ENCODE results near the gene PPP1R9B. TPM values are rescaled to one million over a fixed set of nuclear protein-coding genes. Genes with fewer than 3 reads are reported as not detected.

Gene PPP1R9B
- total and polyA plus RNA-seq, 2 experiments from 2014 or later, result 5.1 to 26.2 TPM

- no peak overlapping the region for H2AFZ ChIP-seq
- H3K4me3 ChIP-seq, result no peak overlapping the region
- no peaks in the 10 kb centered on the region for H3K36me3 ChIP-seq (replicated peaks; ENCODE audit: insufficient read depth, low read depth)
- no peak for DNase-seq (ENCODE audit: low spot score)
- H3K9me2 ChIP-seq (replicated peaks; ENCODE audit: insufficient read depth), result no peaks in the 10 kb centered on the region
- peak overlapping the region; percentile 63 for H3K27ac ChIP-seq
- no peaks in the 10 kb centered on the region for H3K9me3 ChIP-seq (ENCODE audit: low read depth)
- no peaks in the 10 kb centered on the region for H3K27me3 ChIP-seq
- H4K20me1 ChIP-seq (ENCODE audit: insufficient read depth, poor library complexity, severe bottlenecking), result peaks cover 25% of the 10 kb centered on the region
- no peaks in the 10 kb centered on the region for H3K79me2 ChIP-seq
- H3K4me2 ChIP-seq, result no peak overlapping the region
- 56% methylated on average over 8 of the region's 8 CpGs for WGBS (ENCODE audit: low lambda C conversion rate, missing lambda C conversion rate)
- no peak for TF ChIP-seq EZH2 (IDR thresholded peaks at IDR 0.05; ENCODE audit: borderline replicate concordance)
- TF ChIP-seq, protein P1, sequence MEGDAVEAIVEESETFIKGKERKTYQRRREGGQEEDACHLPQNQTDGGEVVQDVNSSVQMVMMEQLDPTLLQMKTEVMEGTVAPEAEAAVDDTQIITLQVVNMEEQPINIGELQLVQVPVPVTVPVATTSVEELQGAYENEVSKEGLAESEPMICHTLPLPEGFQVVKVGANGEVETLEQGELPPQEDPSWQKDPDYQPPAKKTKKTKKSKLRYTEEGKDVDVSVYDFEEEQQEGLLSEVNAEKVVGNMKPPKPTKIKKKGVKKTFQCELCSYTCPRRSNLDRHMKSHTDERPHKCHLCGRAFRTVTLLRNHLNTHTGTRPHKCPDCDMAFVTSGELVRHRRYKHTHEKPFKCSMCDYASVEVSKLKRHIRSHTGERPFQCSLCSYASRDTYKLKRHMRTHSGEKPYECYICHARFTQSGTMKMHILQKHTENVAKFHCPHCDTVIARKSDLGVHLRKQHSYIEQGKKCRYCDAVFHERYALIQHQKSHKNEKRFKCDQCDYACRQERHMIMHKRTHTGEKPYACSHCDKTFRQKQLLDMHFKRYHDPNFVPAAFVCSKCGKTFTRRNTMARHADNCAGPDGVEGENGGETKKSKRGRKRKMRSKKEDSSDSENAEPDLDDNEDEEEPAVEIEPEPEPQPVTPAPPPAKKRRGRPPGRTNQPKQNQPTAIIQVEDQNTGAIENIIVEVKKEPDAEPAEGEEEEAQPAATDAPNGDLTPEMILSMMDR (IDR thresholded peaks at IDR 0.05; ENCODE audit: poor library complexity), result peak; percentile 12
- H3K4me1 ChIP-seq (ENCODE audit: insufficient read depth), result peaks cover under 1% of the 10 kb centered on the region
These were observed 33.6 kb upstream of the PPP1R9B start for GRCh38 chr17:50184064-50184463.

DNA sequence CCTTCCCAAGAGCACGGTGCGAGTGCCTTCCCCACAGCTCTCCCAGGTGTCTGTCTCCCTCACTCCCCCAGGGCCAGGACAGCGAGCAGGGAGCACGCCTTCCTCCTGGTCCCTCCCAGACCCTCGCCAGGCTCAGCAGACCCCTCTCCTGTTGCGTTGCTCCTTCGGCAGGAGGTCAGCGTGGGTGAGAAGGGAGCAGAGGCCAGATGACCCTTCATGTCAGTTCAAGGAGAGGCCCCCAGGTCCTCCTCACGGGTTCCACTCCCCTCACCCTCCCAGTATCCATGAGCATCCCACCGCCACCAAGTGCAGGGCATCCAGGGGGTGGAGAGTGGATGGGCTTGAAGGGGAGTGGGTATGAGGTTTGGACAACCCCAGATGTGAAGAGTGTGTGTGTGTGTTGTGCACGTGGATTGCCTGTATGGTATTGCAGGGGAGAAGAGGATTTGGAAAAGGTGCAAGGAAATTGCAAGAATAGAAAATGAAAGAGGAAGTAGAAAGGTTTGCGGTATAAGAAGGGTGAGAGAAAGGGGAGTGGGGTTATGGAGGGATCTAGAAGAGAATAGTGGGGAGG, 33.0 kb upstream of the PPP1R9B start:
- no peaks in the 10 kb centered on the region for H3K9me2 ChIP-seq (replicated peaks; ENCODE audit: insufficient read depth)
- H3K4me2 ChIP-seq, result no peak overlapping the region
- no peak overlapping the region for H2AFZ ChIP-seq
- H3K4me1 ChIP-seq (ENCODE audit: insufficient read depth), result peaks cover 6% of the 10 kb centered on the region
- H3K27me3 ChIP-seq, result no peaks in the 10 kb centered on the region
- H3K27ac ChIP-seq, result no peak overlapping the region
- DNase-seq (ENCODE audit: low spot score), result no peak
- 70% methylated on average over 12 of the region's 12 CpGs for WGBS (ENCODE audit: low lambda C conversion rate, missing lambda C conversion rate)
- no peaks in the 10 kb centered on the region for H3K9me3 ChIP-seq (ENCODE audit: low read depth)
- H3K4me3 ChIP-seq, result no peak overlapping the region
- no peak for TF ChIP-seq EZH2 (IDR thresholded peaks at IDR 0.05; ENCODE audit: borderline replicate concordance)
- TF ChIP-seq, protein P1 (IDR thresholded peaks at IDR 0.05; ENCODE audit: poor library complexity), result no peak
- no peak for TF ChIP-seq EZH2phosphoT487 (IDR thresholded peaks at IDR 0.05; ENCODE audit: low read depth, severe bottlenecking, unreplicated experiment)
- H4K20me1 ChIP-seq (ENCODE audit: insufficient read depth, poor library complexity, severe bottlenecking), result peaks cover 19% of the 10 kb centered on the region
- no peaks in the 10 kb centered on the region for H3K79me2 ChIP-seq
- H3K36me3 ChIP-seq (replicated peaks; ENCODE audit: insufficient read depth, low read depth), result no peaks in the 10 kb centered on the region

- no peak overlapping the region for H3K4me2 ChIP-seq
- H3K27ac ChIP-seq, result peak overlapping the region; percentile 59
- no peak for DNase-seq (ENCODE audit: low spot score)
- TF ChIP-seq EZH2phosphoT487 (IDR thresholded peaks at IDR 0.05; ENCODE audit: low read depth, severe bottlenecking, unreplicated experiment) (no peak), EZH2 (IDR thresholded peaks at IDR 0.05; ENCODE audit: borderline replicate concordance) (no peak)
- TF ChIP-seq, protein P1 (IDR thresholded peaks at IDR 0.05; ENCODE audit: poor library complexity), result no peak
- H3K27me3 ChIP-seq, result no peaks in the 10 kb centered on the region
- H3K79me2 ChIP-seq, result no peaks in the 10 kb centered on the region
- no peak overlapping the region for H2AFZ ChIP-seq
- H3K4me3 ChIP-seq, result no peak overlapping the region
- no peaks in the 10 kb centered on the region for H3K9me2 ChIP-seq (replicated peaks; ENCODE audit: insufficient read depth)
- H3K9me3 ChIP-seq (ENCODE audit: low read depth), result no peaks in the 10 kb centered on the region
- H4K20me1 ChIP-seq (ENCODE audit: insufficient read depth, poor library complexity, severe bottlenecking), result peaks cover 13% of the 10 kb centered on the region
- WGBS (ENCODE audit: low lambda C conversion rate, missing lambda C conversion rate), result 90% methylated on average over 18 of the region's 18 CpGs
- peaks cover 12% of the 10 kb centered on the region for H3K4me1 ChIP-seq (ENCODE audit: insufficient read depth)
- H3K36me3 ChIP-seq (replicated peaks; ENCODE audit: insufficient read depth, low read depth), result no peaks in the 10 kb centered on the region
These were observed 32.4 kb upstream of the PPP1R9B start for GRCh38 chr17:50182783-50183420.

Measured in hepatocyte (in vitro differentiated cells).